ENCODE measurements around the gene MUC2.

The MUC2 gene

DNA sequence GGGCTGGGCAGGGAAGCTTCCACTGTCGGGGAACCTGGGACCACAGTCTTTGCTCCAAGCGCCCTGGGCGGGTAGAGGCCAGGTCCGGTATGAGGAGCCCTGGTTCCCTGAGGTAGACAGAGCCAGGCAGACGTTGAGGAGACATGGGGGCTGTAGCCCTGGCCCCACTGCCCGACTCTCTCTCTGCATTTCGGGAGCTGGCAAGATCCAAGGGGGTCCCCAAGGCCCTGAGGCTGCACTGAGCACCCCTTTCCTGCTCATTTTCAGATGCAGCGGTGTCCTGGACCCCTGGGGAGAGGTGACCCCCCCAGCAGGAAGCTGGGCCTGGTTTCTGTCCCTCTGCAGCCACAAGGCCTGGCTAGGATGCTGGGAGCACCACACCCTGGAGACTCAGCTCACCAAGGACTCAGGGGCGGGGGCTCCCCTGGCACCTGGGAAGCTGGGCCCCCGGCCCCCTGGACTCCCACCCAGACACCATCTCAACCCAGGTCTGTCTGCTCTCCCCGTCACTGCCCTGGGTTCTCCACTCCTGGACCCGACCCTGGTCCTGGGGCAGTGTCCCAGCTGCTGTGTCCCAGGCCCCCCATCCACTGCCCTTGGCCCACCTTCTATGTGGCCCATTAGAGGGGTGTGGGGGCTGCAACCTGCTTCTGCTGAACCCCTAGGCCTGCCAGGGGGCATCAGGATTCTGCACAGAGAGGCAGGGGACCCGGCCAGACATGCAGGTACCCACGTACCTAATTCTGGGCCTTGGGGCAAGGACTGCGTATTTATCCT, 23.1 kb upstream of the MUC2 start:
- no peak for DNase-seq (ENCODE audit: low read depth)

DNA sequence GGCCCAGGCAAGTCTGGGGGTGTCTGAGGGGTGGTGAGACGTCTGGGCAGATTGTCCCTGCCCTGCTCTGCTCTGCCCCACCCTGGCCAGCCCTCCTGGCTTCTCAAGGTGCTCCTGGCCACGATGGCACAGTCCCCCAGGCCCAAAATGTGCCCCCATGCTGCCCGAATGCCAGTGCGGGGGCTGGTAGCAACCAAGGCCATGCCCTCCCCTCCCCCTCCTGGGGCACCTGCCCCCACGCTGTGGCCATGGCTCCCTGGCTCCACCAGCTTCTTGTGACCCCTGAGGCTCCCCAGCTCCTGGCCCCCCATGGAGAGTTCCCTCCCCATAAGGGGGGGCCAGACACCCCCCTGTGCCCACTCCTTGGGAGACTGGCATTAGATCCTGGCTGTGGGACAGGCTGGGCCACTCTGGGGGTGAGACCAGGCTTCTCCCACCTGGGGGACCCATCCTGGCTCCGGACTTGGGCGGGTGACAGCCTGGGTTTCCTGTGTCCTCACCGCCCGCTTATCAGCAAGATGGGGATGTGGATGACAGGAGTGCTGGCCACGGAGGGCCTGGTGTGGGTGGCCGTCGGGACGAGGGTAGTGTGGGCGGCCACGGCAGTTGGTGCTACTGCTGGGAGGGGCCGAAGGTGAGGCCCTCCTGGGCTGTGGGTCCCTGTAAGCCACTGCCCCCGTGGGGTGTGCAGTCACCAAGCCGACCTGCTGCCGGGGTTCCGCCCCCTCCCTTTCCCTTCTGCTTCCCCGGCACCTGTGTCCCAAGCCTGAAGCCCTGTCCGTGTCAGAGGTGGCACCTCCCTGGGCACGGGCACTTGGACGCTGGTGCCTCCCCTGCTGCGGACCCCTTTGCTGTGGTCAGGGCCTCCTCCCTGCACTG, 22.3 kb upstream of the MUC2 start:
- no peak for DNase-seq (ENCODE audit: low read depth)

DNA sequence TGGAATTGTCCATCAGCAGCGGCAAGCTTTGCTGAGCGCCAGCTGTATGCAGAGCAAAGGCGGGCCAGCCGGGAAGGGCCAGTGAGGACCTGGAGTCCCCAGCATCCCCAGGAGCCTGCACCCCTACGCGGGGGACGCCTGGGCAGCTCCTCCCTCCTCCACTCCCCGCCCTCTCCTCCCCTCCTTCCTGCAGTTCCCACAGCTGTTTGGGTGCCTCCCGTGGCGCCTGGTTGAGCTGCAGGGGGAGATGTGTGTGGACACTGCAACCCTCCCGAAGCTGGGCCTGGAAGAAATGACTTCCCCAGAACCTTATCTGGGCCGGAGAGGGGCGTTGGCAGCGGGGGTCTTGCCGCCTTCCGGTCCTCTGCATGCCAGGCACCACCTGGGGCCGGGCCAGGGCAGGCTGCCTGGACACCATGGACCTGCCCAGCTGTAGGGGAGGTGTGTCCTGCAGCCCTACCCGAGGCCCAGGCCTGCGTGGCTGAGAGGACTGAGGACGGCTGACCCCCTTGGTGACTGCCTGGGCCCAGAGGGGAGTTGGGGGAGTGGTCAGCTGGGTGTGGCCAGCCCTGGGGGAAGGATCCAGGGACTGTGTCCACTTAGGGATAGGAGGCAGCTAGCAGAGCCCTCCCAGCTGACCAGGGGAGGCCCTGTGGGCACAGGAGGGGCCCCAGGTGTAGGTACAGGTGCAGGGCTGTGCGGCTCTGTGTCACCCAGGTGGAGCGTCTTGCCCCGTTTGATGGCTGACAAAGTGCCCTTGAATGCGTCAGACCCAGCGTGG, 21.4 kb upstream of the MUC2 start:
- no peak for DNase-seq (ENCODE audit: low read depth)

DNA sequence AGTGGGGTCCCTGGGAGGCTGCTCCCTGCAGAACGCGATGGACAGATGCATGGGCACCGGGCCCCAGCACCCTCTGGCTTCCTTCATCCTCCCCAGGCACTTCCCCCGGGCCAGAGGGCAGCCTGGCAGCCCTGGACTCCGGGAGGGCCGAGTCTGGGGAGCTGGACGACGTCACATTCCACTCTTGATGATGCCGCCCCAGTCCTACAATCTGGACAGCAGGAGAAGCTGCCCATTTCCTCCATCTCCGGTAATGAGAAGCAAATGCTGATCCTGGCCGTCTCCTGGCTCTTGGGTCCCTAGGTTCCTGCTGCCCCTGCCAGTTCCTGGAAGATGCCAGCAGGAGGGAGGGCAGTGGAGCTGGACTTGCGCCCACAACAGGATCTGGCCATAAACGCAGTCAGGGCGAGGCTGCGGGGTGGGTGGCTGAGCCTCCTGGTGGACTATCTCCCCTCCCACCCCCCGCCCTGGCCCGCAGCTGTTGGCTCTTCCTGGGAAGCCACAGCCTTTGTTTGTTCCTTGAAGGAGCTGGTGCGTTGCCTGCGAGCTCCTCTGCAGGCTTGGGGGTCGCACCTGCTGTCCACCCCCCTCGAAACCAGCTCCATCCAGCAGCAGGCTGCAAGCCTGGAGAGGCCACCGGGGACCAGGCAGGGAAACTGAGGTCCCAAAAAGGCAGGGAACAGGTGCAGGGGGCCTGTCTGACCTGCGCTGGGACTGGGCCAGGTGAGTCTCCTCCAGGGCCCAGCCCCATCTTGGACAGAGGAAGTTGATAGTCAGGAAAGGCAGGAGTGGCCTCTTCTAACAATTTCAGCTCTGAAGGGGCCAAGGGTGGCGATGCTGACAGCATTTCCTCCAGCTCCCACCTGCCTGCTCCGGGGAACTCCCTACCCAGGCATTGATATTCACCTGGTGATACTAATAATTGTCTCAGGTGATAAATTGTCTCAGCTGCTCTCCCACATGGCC, 20.2 kb upstream of the MUC2 start:
- DNase-seq (ENCODE audit: low read depth), result peak; percentile 59

DNA sequence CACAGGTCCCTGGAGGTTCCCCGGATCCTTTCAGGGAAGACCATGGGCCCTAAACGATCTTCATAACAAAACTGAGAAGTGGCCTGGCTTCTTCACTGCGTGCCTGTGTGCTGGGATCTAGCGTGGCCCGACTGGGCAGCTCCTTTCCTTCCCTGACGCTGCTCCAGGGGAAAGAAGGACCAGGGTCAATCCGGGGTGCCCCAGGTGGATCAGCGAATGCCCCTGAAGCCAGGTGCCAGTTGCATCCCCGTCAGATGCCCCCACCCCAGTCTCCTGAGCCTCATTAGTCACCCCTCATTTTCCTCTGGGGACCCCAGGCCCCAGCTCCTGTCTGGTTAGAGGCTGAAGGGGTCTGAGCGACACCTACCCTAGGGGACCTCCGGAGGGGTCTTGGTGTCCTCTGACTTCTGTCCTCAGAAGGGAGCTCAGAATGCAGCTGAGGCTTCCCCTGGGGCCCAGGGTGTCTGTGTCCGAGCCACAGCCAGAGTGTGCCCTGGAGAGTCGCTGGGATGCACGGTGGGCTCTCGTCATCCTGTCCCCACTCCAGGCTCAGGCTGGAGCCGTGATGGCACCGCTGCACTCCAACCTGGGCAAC, 19.5 kb upstream of the MUC2 start:
- DNase-seq (ENCODE audit: low read depth), result no peak

- no peak for DNase-seq (ENCODE audit: low read depth)
Observed at GRCh38 chr11:1055990-1056771, 18.5 kb upstream of the MUC2 start.

GRCh38 chr11:1057806-1058205, 16.9 kb upstream of the MUC2 start:
- DNase-seq (ENCODE audit: low read depth), result no peak

- no peak for DNase-seq (ENCODE audit: low read depth)
Observed at GRCh38 chr11:1059759-1060158, 14.9 kb upstream of the MUC2 start.

DNA sequence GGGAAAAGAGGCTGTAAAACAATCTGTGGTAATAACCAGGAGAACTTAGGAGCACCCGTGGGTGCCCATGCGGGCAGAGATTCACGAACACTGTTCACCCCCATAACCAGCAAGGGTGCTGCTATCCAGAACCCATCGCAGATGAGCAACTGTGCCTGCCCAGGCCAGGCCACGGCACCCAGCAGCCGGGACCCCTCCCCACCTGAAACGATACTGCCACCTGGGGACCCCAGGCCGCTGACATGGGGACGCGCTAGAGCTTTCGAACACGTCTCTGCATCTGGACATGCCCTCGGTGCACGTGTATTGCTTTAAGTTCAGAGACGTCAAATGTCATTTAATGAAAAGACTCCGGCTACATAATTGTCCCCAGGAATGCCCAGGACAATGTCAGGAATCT, 14.3 kb upstream of the MUC2 start:
- no peak for DNase-seq (ENCODE audit: low read depth)

DNA sequence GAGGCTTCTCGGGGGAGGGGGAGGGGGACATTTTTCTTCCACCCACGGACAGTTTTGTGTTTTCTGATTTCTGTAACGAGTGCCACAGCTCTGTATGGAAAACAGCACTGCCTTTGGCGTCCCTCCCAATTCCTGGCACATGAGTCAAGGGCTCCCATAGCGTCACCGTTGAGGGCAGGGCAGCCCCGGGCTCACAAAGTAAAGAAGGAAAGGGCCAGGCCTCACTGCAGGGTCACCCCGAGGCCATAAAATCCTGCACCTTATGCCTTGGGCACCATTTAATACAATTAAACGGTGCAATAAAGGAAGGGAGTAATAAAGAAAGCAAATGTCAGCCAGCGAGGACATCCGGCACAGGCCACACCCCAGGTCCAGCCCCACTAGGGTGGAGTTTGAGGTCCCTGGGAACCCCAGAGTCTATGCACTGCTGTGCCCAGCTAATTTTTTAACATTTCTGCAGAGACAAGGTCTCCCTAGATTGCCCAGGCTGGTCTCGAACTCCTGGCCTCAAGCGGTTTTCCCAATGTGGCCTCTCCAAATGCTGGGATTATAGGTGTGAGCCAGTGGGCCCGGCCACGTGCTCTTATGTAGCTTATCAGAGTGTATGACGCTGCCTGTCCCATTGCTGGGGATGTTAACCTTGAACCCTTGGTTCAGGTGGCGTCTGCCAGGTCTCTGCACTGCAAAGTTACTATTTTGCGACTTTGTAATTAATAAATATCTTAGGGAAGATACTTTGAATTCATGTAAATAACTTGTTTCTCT, 13.6 kb upstream of the MUC2 start:
- DNase-seq (ENCODE audit: low read depth), result peak; percentile 92

- no peak for DNase-seq (ENCODE audit: low read depth)
Observed at GRCh38 chr11:1062075-1062820, 12.4 kb upstream of the MUC2 start.

GRCh38 chr11:1064167-1064566, 10.5 kb upstream of the MUC2 start:
- peak; percentile 7 for DNase-seq (ENCODE audit: low read depth)

DNA sequence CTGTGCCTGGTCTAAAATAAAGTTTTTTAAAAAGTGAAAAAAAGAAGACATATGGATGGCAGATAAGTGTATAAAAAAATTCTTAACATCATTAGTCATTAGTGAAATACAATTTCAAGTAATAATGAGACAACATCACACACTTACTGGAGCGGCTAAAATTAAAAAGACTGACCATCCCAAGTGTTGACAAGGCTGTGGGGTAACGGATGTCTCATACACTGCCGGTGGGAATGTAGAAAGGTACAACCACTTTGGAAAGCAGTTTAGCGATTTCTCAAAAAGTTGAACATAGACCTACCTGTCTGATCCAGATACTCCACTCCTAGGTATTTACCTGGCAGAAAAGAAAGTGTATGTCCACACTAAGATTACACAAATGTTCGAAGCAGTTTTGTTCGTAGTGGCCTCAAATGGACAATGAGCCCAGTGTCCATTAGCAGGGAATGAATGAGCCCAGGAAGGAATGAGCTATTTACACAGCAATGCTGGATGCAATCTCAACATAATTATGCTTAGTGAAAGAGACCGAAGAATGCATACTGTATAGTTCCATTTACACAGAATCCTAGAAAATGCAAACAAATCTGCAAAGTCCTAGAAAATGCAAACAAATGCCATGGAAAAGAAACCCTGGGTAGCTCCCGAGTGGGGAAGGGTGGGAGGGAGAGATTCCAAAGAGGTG, 6.7 kb upstream of the MUC2 start:
- DNase-seq (ENCODE audit: low read depth), result no peak

- no peak for DNase-seq (ENCODE audit: low read depth)
Observed at GRCh38 chr11:1069740-1070139, 4.9 kb upstream of the MUC2 start.

- no peak for DNase-seq (ENCODE audit: low read depth)
Observed at GRCh38 chr11:1070594-1071462, 3.8 kb upstream of the MUC2 start.

GRCh38 chr11:1071571-1072115, 3.0 kb upstream of the MUC2 start:
- DNase-seq (ENCODE audit: low read depth), result no peak

All from EH (cell line).